Mesenchymal stem cell (in vitro differentiated cells and primary cell): ENCODE results near the gene SLC38A4.

Source experiments
- DNase-seq: peaks from one replicate; pipeline ENCODE4 v3.0.0-alpha.2; 2013
- H2AFZ ChIP-seq: one replicate; pipeline ENCODE4 v1.6.1; 2013; ENCODE audit warnings: low read depth, mild to moderate bottlenecking, control low read depth, inconsistent platforms, low read length, moderate library complexity
- H2AK5ac ChIP-seq: 2 replicates; pipeline ENCODE4 v1.6.1; 2013; ENCODE audit warnings: low read length, moderate library complexity, mild to moderate bottlenecking, inconsistent platforms; ENCODE audit not compliant: severe bottlenecking
- H2BK120ac ChIP-seq: one replicate; pipeline ENCODE4 v1.6.1; 2013; ENCODE audit warnings: low read depth, mild to moderate bottlenecking, inconsistent platforms, low read length, moderate library complexity
- H2BK12ac ChIP-seq, 2 experiments: one replicate each; pipeline ENCODE4 v1.6.1; 2013; ENCODE audit warnings: inconsistent platforms in 2 of 2, low read length in 2 of 2, mild to moderate bottlenecking in 2 of 2, moderate library complexity in 2 of 2, control low read depth in 1 of 2
- H2BK15ac ChIP-seq: one replicate; pipeline ENCODE4 v1.6.1; 2013; ENCODE audit warnings: mild to moderate bottlenecking, low read depth, inconsistent platforms; ENCODE audit not compliant: poor library complexity, severe bottlenecking
- H2BK5ac ChIP-seq: 2 replicates; pipeline ENCODE4 v1.6.1; 2013; ENCODE audit warnings: low read depth, mild to moderate bottlenecking, low read length, control low read depth, inconsistent platforms; ENCODE audit not compliant: poor library complexity, severe bottlenecking
- H3K14ac ChIP-seq, 2 experiments: one replicate each; pipeline ENCODE4 v1.6.1; 2013; ENCODE audit warnings: inconsistent platforms in 2 of 2, low read length in 2 of 2, control low read depth in 1 of 2, mild to moderate bottlenecking in 1 of 2, moderate library complexity in 1 of 2
- H3K18ac ChIP-seq, 2 experiments: one replicate each; pipeline ENCODE4 v1.6.1; 2013; ENCODE audit warnings: inconsistent platforms in 2 of 2, low read length in 2 of 2, control low read depth in 1 of 2, low read depth in 1 of 2, mild to moderate bottlenecking in 1 of 2
- H3K23ac ChIP-seq, 2 experiments: one replicate each; pipeline ENCODE4 v1.6.1; 2013; ENCODE audit warnings: inconsistent platforms in 2 of 2, low read length in 2 of 2, mild to moderate bottlenecking in 2 of 2, moderate library complexity in 2 of 2, control low read depth in 1 of 2
- H3K27ac ChIP-seq: 2 replicates; pipeline ENCODE4 v1.5.1; 2013; ENCODE audit warnings: mild to moderate bottlenecking, moderate library complexity, low read length, control low read depth, inconsistent platforms; ENCODE audit not compliant: poor library complexity, severe bottlenecking
- H3K27me3 ChIP-seq, 2 experiments: 2 replicates each; pipeline versions ENCODE4 v1.6.1 to v1.7.0; 2013; ENCODE audit warnings: low read length in 2 of 2, mild to moderate bottlenecking in 2 of 2, moderate library complexity in 2 of 2, control low read depth in 1 of 2, inconsistent platforms in 1 of 2; ENCODE audit not compliant: control insufficient read depth in 1 of 2, insufficient read depth in 1 of 2
- H3K36me3 ChIP-seq, 2 experiments: 2 replicates each; pipeline versions ENCODE4 v1.6.1 to v1.7.0; 2013; ENCODE audit warnings: low read length in 2 of 2, control low read depth in 1 of 2, inconsistent platforms in 1 of 2, low read depth in 1 of 2, mild to moderate bottlenecking in 1 of 2; ENCODE audit not compliant: insufficient read depth in 2 of 2, control insufficient read depth in 1 of 2
- H3K4ac ChIP-seq, 2 experiments: one replicate each; pipeline ENCODE4 v1.6.1; 2013; ENCODE audit warnings: inconsistent platforms in 2 of 2, low read length in 2 of 2, mild to moderate bottlenecking in 2 of 2, moderate library complexity in 2 of 2, control low read depth in 1 of 2, low read depth in 1 of 2
- H3K4me1 ChIP-seq: 2 replicates; pipeline ENCODE4 v1.6.1; 2013; ENCODE audit warnings: low read depth, low read length, control low read depth; ENCODE audit not compliant: control insufficient read depth, insufficient read depth
- H3K4me2 ChIP-seq: 2 replicates; pipeline ENCODE4 v1.6.1; 2013; ENCODE audit warnings: low read length, mild to moderate bottlenecking, inconsistent platforms; ENCODE audit not compliant: poor library complexity, severe bottlenecking
- H3K4me3 ChIP-seq, 2 experiments: 2 replicates each; pipeline versions ENCODE4 v1.5.1 to v1.7.0; 2013; ENCODE audit warnings: low read length in 2 of 2, mild to moderate bottlenecking in 2 of 2, control low read depth in 1 of 2, low read depth in 1 of 2; ENCODE audit not compliant: insufficient read depth in 1 of 2
- H3K79me1 ChIP-seq: replicated peaks from 2 replicates; pipeline ENCODE4 v1.6.1; 2013; ENCODE audit warnings: mild to moderate bottlenecking, control low read depth, low read length, inconsistent platforms; ENCODE audit not compliant: poor library complexity, severe bottlenecking
- H3K9ac ChIP-seq: 2 replicates; pipeline ENCODE4 v1.7.0; 2013; ENCODE audit warnings: mild to moderate bottlenecking, low read length, moderate library complexity
- H3K9me3 ChIP-seq: 2 replicates; pipeline ENCODE4 v1.7.0; 2013; ENCODE audit warnings: mild to moderate bottlenecking, low read length; ENCODE audit not compliant: control insufficient read depth
- H4K8ac ChIP-seq: one replicate; pipeline ENCODE4 v1.6.1; 2013; ENCODE audit warnings: inconsistent platforms, mild to moderate bottlenecking, low read length, moderate library complexity
- H4K91ac ChIP-seq: one replicate; pipeline ENCODE4 v1.6.1; 2013; ENCODE audit warnings: mild to moderate bottlenecking, low read length, inconsistent platforms
- WGBS: methylation state at CpG from one replicate; pipeline ENCODE4 v1.1.7; 2013; ENCODE audit warnings: mixed read lengths; 5-methylcytosine and 5-hydroxymethylcytosine counted together

Gene SLC38A4

GRCh38 chr12:46865311-46865710 lies 39.5 kb upstream of the SLC38A4 start:
- Histone ChIP-seq H2AFZ (no peak overlapping the region), H3K9ac (no peak overlapping the region), H4K91ac (no peak overlapping the region), H3K36me3 (no peaks in the 10 kb centered on the region), H3K4me2 (no peak overlapping the region), H2BK12ac (no peak overlapping the region), H2AK5ac (no peak overlapping the region), H3K79me1 (no peaks in the 10 kb centered on the region), H3K4ac (no peak overlapping the region), H3K4me3 (no peak overlapping the region), H3K27ac (no peak overlapping the region), H3K27me3 (no peaks in the 10 kb centered on the region), H4K8ac (no peak overlapping the region), H2BK120ac (no peak overlapping the region), H3K4me1 (no peaks in the 10 kb centered on the region), H3K18ac (no peak overlapping the region), H2BK5ac (no peak overlapping the region), H3K14ac (no peak overlapping the region), H2BK15ac (no peak overlapping the region), H3K23ac (no peak overlapping the region), H3K9me3 (peaks cover 53% of the 10 kb centered on the region)
- no peak for DNase-seq

- no peaks in the 10 kb centered on the region for H3K79me1 ChIP-seq
- H3K4ac ChIP-seq, result no peak overlapping the region
- H3K4me2 ChIP-seq, result no peak overlapping the region
- DNase-seq, result no peak
- no peak overlapping the region for H2AFZ ChIP-seq
- H4K8ac ChIP-seq, result no peak overlapping the region
- no peak overlapping the region for H3K27ac ChIP-seq
- no peaks in the 10 kb centered on the region for H3K27me3 ChIP-seq
- H3K9me3 ChIP-seq, result peaks cover 50% of the 10 kb centered on the region
- 55% methylated on average over 3 of the region's 4 CpGs for WGBS
- no peaks in the 10 kb centered on the region for H3K4me1 ChIP-seq
- H3K9ac ChIP-seq, result no peak overlapping the region
- no peak overlapping the region for H2AK5ac ChIP-seq
- no peak overlapping the region for H3K4me3 ChIP-seq
- H2BK12ac ChIP-seq, result no peak overlapping the region
- no peak overlapping the region for H2BK120ac ChIP-seq
- H3K36me3 ChIP-seq, result no peaks in the 10 kb centered on the region
- H2BK15ac ChIP-seq, result no peak overlapping the region
- H3K14ac ChIP-seq, result no peak overlapping the region
- no peak overlapping the region for H3K23ac ChIP-seq
- no peak overlapping the region for H4K91ac ChIP-seq
- no peak overlapping the region for H3K18ac ChIP-seq
- H2BK5ac ChIP-seq, result no peak overlapping the region
Measured at GRCh38 chr12:46858368-46858767, 32.6 kb upstream of the SLC38A4 start.

- peaks cover 50% of the 10 kb centered on the region for H3K9me3 ChIP-seq
- no peak overlapping the region for H3K14ac ChIP-seq
- H2AK5ac ChIP-seq, result no peak overlapping the region
- no peak overlapping the region for H2BK5ac ChIP-seq
- H2BK120ac ChIP-seq, result no peak overlapping the region
- H3K4me1 ChIP-seq, result no peaks in the 10 kb centered on the region
- H2BK12ac ChIP-seq, result no peak overlapping the region
- H3K4me2 ChIP-seq, result no peak overlapping the region
- no peaks in the 10 kb centered on the region for H3K27me3 ChIP-seq
- H3K36me3 ChIP-seq, result no peaks in the 10 kb centered on the region
- H3K9ac ChIP-seq, result no peak overlapping the region
- H3K4me3 ChIP-seq, result no peak overlapping the region
- no peak overlapping the region for H4K8ac ChIP-seq
- H3K4ac ChIP-seq, result no peak overlapping the region
- no peak overlapping the region for H3K27ac ChIP-seq
- H2AFZ ChIP-seq, result no peak overlapping the region
- H4K91ac ChIP-seq, result no peak overlapping the region
- H3K79me1 ChIP-seq, result no peaks in the 10 kb centered on the region
- H3K18ac ChIP-seq, result no peak overlapping the region
- no peak overlapping the region for H3K23ac ChIP-seq
- no peak for DNase-seq
- no peak overlapping the region for H2BK15ac ChIP-seq
Measured at GRCh38 chr12:46857486-46857885, 31.7 kb upstream of the SLC38A4 start.

GRCh38 chr12:46855760-46856159 lies 30.0 kb upstream of the SLC38A4 start:
- Histone ChIP-seq H3K14ac (no peak overlapping the region), H2BK5ac (no peak overlapping the region), H3K4ac (no peak overlapping the region), H2AK5ac (no peak overlapping the region), H3K18ac (no peak overlapping the region), H2BK120ac (no peak overlapping the region), H3K9ac (no peak overlapping the region), H3K4me2 (no peak overlapping the region), H2AFZ (no peak overlapping the region), H3K4me3 (no peak overlapping the region), H3K23ac (no peak overlapping the region), H4K8ac (no peak overlapping the region), H3K4me1 (no peaks in the 10 kb centered on the region), H3K27ac (no peak overlapping the region), H3K79me1 (no peaks in the 10 kb centered on the region), H4K91ac (no peak overlapping the region), H3K36me3 (no peaks in the 10 kb centered on the region), H3K27me3 (no peaks in the 10 kb centered on the region), H3K9me3 (peaks cover 45% of the 10 kb centered on the region), H2BK12ac (no peak overlapping the region), H2BK15ac (no peak overlapping the region)
- 20% methylated on average over 1 of the region's 2 CpGs for WGBS
- DNase-seq, result no peak
